NOMO-1 treated with DMSO at 0.1 percent for 48 hours (cell line): ENCODE data around the gene BMPR1A.

ENCODE experiments used
- DNase-seq: peaks from one replicate; lab custom pipeline; 2025; ENCODE audit not compliant: unreplicated experiment; lab: John Stamatoyannopoulos, UW

BMPR1A gene

GRCh38 chr10:86799188-86799845 lies 42.9 kb downstream of the BMPR1A start:
- no peak for DNase-seq

GRCh38 chr10:86801995-86802394 lies 45.6 kb downstream of the BMPR1A start:
- DNase-seq = no peak

DNA sequence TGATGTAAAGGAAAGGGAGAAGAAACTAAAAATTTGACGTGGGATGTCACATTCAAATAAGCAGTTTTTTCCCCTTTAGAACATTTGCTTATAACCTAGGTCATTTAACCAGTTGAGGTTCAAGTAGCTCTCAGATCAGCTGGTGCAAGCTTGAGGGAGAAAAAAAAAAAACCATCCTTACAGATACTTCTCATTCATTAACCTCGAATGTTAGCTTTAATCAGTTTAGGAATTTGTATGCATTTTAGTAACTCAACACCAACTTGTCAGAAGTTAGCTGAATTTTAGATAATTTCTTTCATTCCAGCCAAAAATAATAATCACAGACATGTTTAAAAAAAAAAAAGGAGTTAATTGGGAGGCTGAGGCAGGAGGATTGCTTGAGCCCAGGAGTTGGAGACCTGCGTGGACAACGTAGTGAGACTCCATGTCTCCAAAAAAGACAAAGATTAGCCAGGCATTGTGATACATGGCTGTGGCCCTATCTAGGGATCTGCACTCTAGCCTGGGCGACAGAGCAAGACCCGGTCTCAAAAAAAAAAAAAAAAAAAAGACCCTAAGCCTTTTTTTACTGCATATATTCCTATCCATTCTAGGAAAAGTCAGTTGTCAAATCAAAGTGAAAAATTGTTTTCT lies 46.2 kb downstream of the BMPR1A start:
- DNase-seq = no peak

DNA sequence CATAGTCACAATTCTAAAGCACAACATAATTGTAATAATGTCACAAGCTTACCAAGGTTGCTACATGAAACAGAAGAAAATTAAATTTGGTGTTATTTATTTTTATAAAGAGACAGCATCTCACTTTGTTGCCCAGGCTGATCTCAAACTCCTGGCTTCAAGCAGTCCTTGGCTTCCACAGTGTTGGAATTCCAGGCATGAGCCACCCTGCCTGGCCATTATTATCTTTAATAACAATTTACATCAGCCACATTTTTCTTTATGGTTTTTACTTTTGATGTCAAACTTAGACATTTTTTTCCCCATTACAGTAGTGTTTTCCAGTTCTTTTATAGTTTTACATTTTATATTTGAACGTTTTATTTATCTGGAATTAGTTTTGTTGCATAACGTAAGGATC lies 46.7 kb downstream of the BMPR1A start:
- DNase-seq = no peak

DNA sequence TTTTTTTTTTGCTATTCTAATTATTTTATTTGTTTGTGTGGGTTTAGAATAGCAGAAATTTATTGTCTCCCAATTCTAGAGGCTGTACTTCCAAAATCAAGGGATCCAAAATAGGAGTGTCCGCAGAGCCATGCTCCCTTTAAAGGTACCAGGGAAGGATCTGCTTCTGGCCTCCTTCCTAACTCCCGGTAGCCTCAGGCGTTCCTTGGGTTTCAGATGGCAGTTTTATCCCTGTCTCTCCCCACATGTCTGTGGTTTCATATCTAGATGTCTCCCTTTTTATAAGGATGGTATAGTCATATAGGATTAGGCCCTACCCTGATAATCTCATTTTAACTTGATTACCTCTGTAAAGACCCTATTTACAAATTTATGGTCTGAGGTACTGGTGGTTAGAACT lies 48.4 kb downstream of the BMPR1A start:
- DNase-seq = no peak

GRCh38 chr10:86813101-86813500 lies 56.7 kb downstream of the BMPR1A start:
- DNase-seq = no peak

DNA sequence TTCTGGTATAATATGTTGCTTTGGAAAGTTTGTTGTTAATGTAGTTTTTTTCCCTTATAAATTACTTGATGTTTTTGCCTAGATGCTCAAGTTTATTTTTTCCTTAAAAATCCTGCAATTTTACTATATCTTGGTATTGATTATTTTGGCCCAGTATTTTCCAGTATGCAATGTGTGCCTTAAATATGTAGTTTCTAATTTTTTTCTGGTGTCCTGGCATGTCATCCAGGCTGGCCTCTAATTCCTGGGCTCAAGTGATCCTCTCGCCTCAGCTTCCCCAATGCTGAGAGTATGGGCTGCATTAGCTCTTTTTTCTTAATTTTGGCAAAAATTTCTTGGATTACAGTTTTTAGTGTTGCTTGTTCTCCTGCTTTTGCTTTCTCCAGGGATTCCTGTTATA lies 57.6 kb downstream of the BMPR1A start:
- DNase-seq = no peak

- DNase-seq = no peak
Measured at GRCh38 chr10:86815035-86815617, 58.7 kb downstream of the BMPR1A start.

DNA sequence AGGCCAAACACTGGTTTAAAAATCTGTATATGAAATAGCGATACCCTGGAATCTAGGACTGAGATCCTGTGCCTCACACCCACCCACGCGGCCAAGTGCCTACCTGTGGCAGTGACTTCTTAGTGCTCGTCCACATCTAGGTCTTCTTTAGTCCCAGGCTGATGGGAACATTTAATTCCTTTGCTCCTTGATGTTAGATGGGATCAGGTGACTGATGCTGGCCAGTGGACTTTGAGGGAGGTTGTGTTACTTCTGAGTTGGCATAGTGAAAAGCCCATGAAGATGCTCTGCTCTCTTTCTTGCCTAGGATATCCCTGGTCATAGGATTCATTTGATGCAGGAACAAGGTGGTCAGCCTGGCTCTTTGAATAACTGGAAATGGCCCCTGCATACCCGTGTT lies 59.2 kb downstream of the BMPR1A start:
- DNase-seq = no peak

DNA sequence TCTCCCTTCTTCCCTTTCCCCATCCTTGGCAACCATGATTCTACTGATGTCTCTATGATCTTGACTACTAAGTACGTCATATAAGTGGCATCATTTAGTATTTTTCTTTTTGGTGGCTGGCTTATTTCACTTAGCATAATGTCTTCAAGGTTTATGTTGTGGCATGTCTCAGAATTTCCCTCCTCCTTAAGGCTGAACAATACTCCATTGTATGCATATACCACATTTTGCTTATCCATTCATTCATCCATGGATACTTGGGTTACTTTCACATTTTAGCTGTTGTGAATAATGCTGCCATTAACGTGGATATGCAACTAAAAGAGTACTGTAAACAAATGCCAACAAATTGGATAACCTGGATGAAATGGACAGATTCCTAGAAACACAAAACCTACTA lies 60.8 kb downstream of the BMPR1A start:
- DNase-seq = no peak

- DNase-seq = no peak
Measured at GRCh38 chr10:86819567-86819966, 63.1 kb downstream of the BMPR1A start.

- no peak for DNase-seq
Measured at GRCh38 chr10:86820509-86820908, 64.1 kb downstream of the BMPR1A start.

DNA sequence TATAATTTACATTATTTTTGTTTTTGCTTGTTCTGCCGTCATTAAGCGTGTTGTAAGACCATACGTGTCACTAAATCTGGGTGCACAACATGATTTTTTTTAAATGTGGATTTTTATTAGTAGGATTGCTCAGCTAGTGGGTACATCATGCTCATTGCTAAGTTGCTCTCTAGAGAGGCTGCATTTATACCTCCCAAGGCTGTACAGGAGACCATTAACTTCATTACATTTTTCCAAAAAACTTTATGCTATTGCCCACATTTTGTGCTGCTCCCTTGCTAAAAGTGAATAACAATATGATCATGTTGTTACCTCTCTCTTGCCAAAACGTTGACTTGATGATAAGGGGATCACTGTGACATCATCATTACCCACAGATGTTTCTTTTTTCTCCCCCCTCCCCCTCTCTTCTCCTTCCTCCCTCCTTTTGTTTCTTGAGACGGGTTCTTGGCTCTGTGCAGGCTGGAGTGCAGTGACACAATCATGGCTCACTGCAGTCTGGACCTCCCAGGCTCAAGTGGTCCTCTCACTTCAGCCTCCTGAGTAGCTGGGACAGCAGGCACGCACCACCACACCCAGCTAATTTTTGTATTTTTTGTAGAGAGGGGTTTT lies 65.1 kb downstream of the BMPR1A start:
- DNase-seq = no peak

- no peak for DNase-seq
Measured at GRCh38 chr10:86823565-86823964, 67.1 kb downstream of the BMPR1A start.

GRCh38 chr10:86824151-86824550 lies 67.7 kb downstream of the BMPR1A start:
- no peak for DNase-seq

DNA sequence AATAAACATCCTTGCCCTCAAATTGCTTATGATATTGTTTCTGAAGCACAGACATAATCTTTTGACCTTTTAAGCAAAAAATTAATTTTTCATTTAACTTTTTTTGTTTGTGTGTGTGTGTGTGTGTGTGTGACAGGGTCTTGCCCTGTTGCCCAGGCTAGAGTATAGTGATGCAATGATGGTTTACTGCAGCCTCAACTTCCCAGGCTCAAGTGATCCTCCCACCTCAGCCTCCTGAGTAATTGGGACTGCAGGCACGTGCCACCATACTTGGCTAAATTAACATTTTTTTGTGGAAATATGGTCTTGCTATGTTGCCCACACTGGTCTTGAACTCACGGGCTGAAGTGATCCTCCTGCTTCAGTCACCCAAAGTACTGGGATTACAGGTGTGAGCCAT lies 68.9 kb downstream of the BMPR1A start:
- DNase-seq = no peak

- DNase-seq = no peak
Measured at GRCh38 chr10:86827639-86828038, 71.2 kb downstream of the BMPR1A start.

DNA sequence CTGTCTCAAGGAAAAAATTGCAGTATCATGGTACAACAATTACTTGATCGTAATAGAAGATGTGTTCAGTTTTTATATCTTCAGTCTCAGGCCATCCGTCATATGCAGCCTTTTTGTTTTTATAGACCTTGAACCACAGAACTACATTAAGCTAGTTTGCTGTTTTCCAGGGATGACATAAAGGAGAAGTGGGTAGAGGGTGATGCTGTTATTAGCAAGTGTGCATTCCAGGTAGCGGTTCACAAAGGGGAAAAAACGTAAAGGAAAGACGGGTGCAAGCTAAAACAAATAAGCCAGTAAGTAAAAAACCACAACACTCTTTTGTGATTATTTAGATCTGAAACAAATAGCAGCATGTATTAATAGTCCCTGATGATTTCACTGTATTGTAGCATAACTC lies 71.7 kb downstream of the BMPR1A start:
- no peak for DNase-seq

DNA sequence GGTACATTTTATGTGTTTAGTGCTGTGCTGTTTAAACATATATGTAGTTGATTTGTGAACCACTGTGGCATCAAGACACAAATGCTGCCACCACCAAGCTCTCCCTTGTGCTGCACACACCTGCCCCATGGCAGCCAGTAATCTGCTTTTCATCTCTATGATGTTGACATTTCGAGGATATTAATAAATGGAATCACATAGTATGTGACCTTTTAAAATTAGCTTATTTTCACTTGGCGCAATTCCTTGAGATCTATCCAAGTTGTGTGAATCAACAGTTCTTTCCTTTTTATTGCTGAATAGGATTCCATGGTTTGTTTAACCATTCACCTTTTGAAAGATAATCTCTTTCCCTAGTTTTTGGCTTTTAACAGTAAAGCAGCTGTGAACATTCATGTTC lies 73.1 kb downstream of the BMPR1A start:
- DNase-seq = no peak

- DNase-seq = no peak
Measured at GRCh38 chr10:86830043-86830591, 73.7 kb downstream of the BMPR1A start.

DNA sequence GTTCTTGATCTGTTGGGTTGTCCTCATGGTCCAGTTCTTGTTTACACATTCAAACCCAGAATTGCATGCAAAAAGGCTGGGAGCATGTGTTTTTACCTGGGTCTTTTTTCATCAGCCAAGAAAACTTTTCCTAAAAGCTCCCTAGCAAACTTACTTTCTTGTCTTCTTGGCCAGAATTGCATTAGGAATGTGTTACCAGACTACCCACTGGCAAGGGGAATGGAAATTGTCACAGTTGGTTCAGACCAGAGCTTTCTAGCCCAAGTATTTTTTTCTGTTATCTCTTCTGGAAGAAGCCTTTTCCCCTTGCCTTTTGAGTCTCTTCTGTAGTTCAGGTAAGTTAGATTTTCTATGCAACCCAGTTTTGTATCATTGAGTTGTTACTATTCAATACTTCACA lies 77.5 kb downstream of the BMPR1A start:
- no peak for DNase-seq

GRCh38 chr10:86836044-86836443 lies 79.6 kb downstream of the BMPR1A start:
- DNase-seq = no peak
